Amygdala (tissue), 56 donors: ENCODE data around the gene ZFP64.

ENCODE experiments used
- DNase-seq, 56 donors: peaks; one replicate each; lab custom pipeline; 2025; lab: John Stamatoyannopoulos, UW

ZFP64 gene

GRCh38 chr20:52118696-52119095 lies 72.9 kb downstream of the ZFP64 start:
- DNase-seq = no peak

- no peak for DNase-seq
Measured at GRCh38 chr20:52118016-52118623, 73.5 kb downstream of the ZFP64 start.

- DNase-seq = no peak
Measured at GRCh38 chr20:52110456-52110855, 81.1 kb downstream of the ZFP64 start.

GRCh38 chr20:52105442-52106422 lies 85.8 kb downstream of the ZFP64 start:
- DNase-seq = peak in 4 of 56 donors; percentile 4 to 23 (median 10)

GRCh38 chr20:52104546-52105441 lies 86.8 kb downstream of the ZFP64 start:
- peak in 3 of 56 donors; percentile 1 to 10 (median 6) for DNase-seq

- no peak for DNase-seq
Measured at GRCh38 chr20:52103913-52104545, 87.5 kb downstream of the ZFP64 start.

- no peak for DNase-seq
Measured at GRCh38 chr20:52103335-52103912, 88.2 kb downstream of the ZFP64 start.

GRCh38 chr20:52102559-52102958 lies 89.0 kb downstream of the ZFP64 start:
- no peak for DNase-seq

- no peak for DNase-seq
Measured at GRCh38 chr20:52102126-52102525, 89.5 kb downstream of the ZFP64 start.
